Urothelium cell line (cell line): Measurements from ENCODE around the gene HERC4.
"Not testable (repeated sequence)": the region's sequence is repeated elsewhere in the genome, so short reads cannot be mapped to it uniquely, and the experiment has no call there.

ENCODE experiments used
- DNase-seq: peaks from one replicate; pipeline ENCODE4 v3.0.0; 2011; ENCODE audit warnings: low spot score, mixed read lengths
- FAIRE-seq: peaks from 2 replicates; lab custom pipeline; 2011; peaks lifted over from hg19 to GRCh38; lab: Jason Lieb, UNC

The HERC4 gene

GRCh38 chr10:68090586-68090985, 15.5 kb upstream of the HERC4 start:
- FAIRE-seq (no peak), DNase-seq (no peak)

- no peak for DNase-seq
- FAIRE-seq: no peak
Measured at GRCh38 chr10:68088740-68089139, 13.7 kb upstream of the HERC4 start.

GRCh38 chr10:68087685-68088401, 12.8 kb upstream of the HERC4 start:
- no peak for FAIRE-seq
- DNase-seq: peak; percentile 20

GRCh38 chr10:68086910-68087684, 12.0 kb upstream of the HERC4 start:
- FAIRE-seq (no peak), DNase-seq (no peak)

- FAIRE-seq: no peak
- no peak for DNase-seq
Measured at GRCh38 chr10:68086011-68086410, 10.9 kb upstream of the HERC4 start.

GRCh38 chr10:68084469-68084868, 9.4 kb upstream of the HERC4 start:
- no peak for FAIRE-seq

GRCh38 chr10:68083953-68084352, 8.9 kb upstream of the HERC4 start:
- FAIRE-seq (no peak), DNase-seq (no peak)

More at GRCh38 chr10:68084469-68084868, 9.4 kb upstream of the HERC4 start:
- no peak for DNase-seq

GRCh38 chr10:68082872-68083271, 7.8 kb upstream of the HERC4 start:
- DNase-seq (no peak), FAIRE-seq (no peak)

- FAIRE-seq: no peak
- no peak for DNase-seq
Measured at GRCh38 chr10:68081916-68082315, 6.8 kb upstream of the HERC4 start.

GRCh38 chr10:68080853-68081431, 5.9 kb upstream of the HERC4 start:
- FAIRE-seq: peak; percentile 97
- DNase-seq: no peak

GRCh38 chr10:68079434-68079833, 4.4 kb upstream of the HERC4 start:
- FAIRE-seq (no peak), DNase-seq (no peak)

GRCh38 chr10:68077026-68077425, 1.9 kb upstream of the HERC4 start:
- DNase-seq (no peak), FAIRE-seq (no peak)

- not testable (repeated sequence) for FAIRE-seq, DNase-seq
Measured at GRCh38 chr10:68076081-68076480, 998 bp upstream of the HERC4 start.

GRCh38 chr10:68075550-68076004, 494 bp upstream of the HERC4 start:
- DNase-seq: no peak
- no peak for FAIRE-seq

GRCh38 chr10:68074031-68074774, 880 bp downstream of the HERC4 start:
- no peak for DNase-seq
- FAIRE-seq: no peak

GRCh38 chr10:68073631-68074030, 1.5 kb downstream of the HERC4 start:
- FAIRE-seq (no peak), DNase-seq (no peak)

- FAIRE-seq: no peak
- no peak for DNase-seq
Measured at GRCh38 chr10:68067508-68067907, 7.6 kb downstream of the HERC4 start.

- FAIRE-seq (no peak), DNase-seq (no peak)
Measured at GRCh38 chr10:68067029-68067428, 8.1 kb downstream of the HERC4 start.

- DNase-seq: no peak
- no peak for FAIRE-seq
Measured at GRCh38 chr10:68053553-68053952, 21.5 kb downstream of the HERC4 start.

GRCh38 chr10:68052463-68052862, 22.6 kb downstream of the HERC4 start:
- FAIRE-seq: no peak
- DNase-seq: no peak
